GM21825 (cell line): ENCODE data around the gene FGFBP1.

ENCODE experiments used
- ATAC-seq: cut with Tn5 transposase; IDR thresholded peaks from one replicate; pipeline ENCODE4 v1.9.1; 2021; ENCODE audit warnings: mild to moderate bottlenecking, moderate library complexity; ENCODE audit not compliant: unreplicated experiment

FGFBP1 gene

GRCh38 chr4:15938640-15939039 is at the start of gene FGFBP1:
FGFBP1 (minus strand) TSS chr4:15938740; CDS start chr4:15936632, 2,108 bp downstream.
- ATAC-seq = no peak

GRCh38 chr4:15988222-15988621 is 49.7 kb upstream of the FGFBP1 start:
- ATAC-seq = no peak

GRCh38 chr4:15986907-15987306 is 48.4 kb upstream of the FGFBP1 start:
- no peak for ATAC-seq

- ATAC-seq = no peak
Observed at GRCh38 chr4:15983610-15984009, 45.1 kb upstream of the FGFBP1 start.

- ATAC-seq = no peak
Observed at GRCh38 chr4:15982842-15983524, 44.4 kb upstream of the FGFBP1 start.

- no peak for ATAC-seq
Observed at GRCh38 chr4:15976456-15977447, 38.2 kb upstream of the FGFBP1 start.

DNA sequence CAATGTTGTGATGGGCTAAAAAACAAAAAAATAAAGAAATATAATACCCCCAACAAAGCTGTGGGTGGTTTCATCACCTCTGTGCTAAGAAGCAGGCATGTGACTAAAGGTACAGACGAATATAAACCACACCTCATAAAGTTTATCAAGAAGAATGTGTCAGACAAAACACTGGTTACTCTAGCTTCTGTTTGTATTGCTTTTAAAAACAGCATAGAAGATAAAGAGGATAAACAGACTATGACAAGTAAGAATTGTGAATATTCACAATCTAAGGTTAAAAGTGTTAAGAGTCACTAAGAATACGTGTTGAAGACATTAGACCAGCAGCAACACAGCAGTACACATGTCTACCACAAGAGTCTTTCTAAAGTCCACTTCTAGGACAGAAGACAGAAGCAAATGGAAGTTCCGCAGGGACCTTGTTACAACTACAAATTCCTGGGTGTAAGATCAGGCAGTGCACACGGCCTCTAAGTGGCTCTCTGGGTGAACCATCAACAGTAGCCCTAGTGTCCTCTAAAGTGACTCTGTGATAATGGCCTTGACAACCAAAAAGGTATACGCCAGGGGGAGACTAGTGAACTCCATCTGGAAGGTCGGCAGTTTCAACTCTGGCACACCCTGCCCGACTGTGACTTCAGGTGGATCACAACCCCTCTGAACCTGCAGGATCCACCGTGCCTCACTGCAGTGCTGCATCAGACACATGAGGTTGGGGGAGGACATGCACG is 32.7 kb upstream of the FGFBP1 start:
- no peak for ATAC-seq

GRCh38 chr4:15968551-15969300 is 30.2 kb upstream of the FGFBP1 start:
- no peak for ATAC-seq

GRCh38 chr4:15965325-15965724 is 26.8 kb upstream of the FGFBP1 start:
- ATAC-seq = no peak

DNA sequence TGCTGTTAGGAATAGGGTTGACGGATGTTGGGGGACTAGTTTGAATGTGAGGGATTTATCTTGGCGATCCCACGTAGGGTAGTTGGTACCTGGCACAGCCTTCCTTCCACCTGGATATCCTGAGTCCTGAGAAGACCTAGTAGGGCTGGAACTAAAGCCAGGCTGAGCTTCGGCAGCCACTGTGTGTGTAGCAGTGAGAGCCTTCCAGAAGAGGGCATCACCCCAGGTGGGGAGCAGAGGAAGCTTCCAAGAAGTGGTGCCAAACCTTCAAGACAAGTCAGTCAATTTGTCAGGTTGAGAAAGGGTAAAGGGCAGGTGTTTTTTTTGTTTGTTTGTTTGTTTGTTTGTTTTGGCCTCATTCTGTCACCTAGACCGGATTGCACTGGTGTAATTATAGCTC is 25.6 kb upstream of the FGFBP1 start:
- ATAC-seq = no peak

- peak; percentile 86 for ATAC-seq
Observed at GRCh38 chr4:15963576-15963975, 25.0 kb upstream of the FGFBP1 start.

GRCh38 chr4:15963001-15963451 is 24.5 kb upstream of the FGFBP1 start, which contains the start of gene FGFBP2:
FGFBP2 (minus strand) TSS chr4:15963175; CDS start chr4:15963129, 46 bp downstream.
- peak; percentile 63 for ATAC-seq

DNA sequence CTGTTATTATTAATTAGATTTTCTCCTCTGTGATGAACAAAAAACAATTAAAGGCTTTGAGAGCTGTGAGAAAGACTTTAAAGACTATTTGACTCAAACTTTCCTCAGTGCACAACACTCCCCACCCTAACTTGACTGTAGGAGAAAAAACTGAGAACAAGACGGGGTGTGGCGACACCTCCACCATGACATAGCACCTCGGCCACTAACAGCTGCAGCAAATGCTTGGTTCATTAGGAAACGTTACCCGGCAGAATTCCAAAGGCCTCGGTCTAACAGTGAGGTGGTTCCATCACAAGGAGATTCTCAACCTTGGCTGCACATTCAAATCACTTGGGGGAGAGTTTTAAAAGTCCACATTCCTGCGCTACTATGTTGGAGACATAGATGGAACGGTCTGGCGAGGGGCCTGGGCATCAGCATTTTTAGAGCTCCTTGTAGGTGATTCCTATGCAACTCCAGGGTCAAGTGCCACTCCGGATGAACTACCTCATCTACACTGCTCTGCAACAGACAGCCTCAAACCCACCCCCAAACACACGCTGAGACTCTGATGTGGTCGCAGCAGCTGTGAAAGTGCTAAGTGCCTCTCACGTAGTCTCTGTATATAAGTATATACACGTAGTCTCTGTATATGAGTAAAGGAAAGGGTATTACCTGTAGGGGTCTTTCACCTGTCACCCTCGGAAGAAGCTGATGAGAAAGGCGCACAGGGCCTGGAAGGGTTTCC is 23.4 kb upstream of the FGFBP1 start:
- no peak for ATAC-seq

DNA sequence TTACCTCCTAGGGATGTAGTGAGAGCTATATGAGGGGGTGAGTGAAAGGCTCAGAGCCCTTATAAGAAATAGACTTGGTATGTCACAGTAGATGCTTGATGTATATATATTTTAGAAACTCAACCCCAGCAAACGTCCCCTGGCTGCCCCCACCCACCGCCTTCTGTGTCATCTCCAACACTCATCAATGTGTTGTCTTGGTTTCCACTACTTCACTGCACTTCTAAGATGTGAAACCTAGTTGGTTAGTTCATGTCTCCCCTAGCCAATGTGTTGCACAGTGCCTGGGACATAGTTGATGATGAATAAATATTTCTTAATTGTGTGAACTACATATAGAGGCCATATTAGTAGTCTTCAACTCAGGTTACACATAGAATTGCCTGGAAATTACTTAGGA is 20.0 kb upstream of the FGFBP1 start:
- no peak for ATAC-seq

DNA sequence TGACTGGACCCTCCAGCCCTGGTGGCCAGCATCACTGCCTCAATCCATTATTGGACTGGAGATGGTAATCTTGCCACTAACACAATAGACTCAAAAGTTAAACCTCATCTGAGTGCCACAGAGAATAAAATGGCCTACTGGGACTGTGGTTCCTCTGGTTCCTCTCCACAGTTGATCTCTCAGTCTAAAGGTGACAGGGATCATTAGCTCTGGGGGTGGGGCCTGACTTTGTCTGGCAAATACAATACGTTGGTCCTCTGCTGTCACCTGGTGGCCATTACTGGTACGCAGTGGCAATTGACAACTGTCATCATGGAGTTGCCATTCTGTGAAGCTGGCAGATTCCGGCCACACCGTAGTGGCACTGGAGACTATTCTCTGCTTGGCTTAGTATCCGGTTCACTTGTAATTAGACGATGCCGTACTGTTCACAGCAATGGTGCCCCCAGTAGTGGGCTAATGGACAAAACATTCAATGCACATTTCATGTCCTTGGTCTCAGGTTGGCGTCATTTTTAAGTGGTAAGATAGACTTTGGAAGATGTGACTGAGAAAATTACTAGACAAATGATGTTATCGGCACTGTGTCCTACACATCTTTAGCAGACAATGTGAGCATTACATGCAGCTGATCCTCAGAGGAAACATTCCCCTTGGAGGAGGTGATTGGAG is 17.8 kb upstream of the FGFBP1 start:
- ATAC-seq = peak; percentile 97

- no peak for ATAC-seq
Observed at GRCh38 chr4:15955670-15956069, 17.1 kb upstream of the FGFBP1 start.

DNA sequence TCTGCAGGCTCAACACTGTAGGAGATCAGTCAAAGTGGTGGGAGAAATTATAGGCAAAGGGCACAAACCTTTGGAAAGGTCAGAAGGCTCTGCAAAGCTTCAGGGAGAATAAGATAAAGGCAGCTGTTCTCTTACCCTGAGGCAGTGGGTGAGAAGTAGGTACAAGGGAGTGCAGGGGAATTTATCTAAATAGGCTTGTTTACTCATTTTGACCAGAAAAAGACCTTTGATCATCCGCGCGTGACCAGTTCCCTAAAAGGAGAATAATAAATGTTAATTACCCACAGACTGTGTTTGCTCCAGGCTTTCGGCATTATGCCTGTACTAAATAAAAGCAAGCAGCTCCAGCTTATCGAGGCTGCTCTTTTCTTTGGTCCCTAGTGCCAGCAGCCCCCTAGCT is 15.1 kb upstream of the FGFBP1 start:
- no peak for ATAC-seq

- ATAC-seq = no peak
Observed at GRCh38 chr4:15951781-15952180, 13.2 kb upstream of the FGFBP1 start.

DNA sequence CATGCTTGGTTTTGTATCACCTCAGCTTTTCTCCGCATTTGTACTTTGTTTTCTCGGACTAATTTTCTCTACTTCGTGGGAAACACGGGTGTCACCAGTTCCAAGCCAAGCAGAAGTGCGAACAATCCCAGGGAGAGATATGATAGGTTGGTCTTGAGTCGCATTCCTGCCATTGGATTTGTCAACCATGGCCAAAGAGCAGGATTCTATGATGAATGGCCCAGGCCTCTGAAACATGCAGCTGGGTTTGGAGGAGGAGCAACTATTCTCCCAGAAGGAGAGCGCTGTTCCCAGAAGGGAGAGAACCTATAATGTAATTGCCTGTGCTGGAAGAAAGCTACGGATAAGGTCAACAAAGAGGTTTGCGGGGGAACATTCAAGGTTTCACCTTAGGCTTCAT is 10.3 kb upstream of the FGFBP1 start:
- ATAC-seq = no peak
